Right lobe of liver (tissue), 4 donors: ENCODE results near the gene PDZK1IP1.

Experiments used
- POLR2A ChIP-seq: fragments of 450-650 bp; IDR thresholded peaks from one replicate; pipeline ENCODE4 v1.6.1; 2017; ENCODE audit warnings: antibody characterized with exemption, mild to moderate bottlenecking
- TF ChIP-seq, protein P1 (sequence below), 4 donors: fragments of 200-600 bp in 3 of 4; fragments of 450-650 bp in 1 of 4; IDR thresholded peaks; one replicate each; pipeline versions ENCODE4 v1.5.1 to v1.8.0; 2016 to 2022; ENCODE audit warnings: antibody characterized with exemption in 4 of 4, mild to moderate bottlenecking in 2 of 4
- donor health status: DM: no; HTN: no; CAD: no.
- donor health status: DM: no; HTN: no; CAD: no.
- donor health status: DM: no; HTN: yes; CAD: no.

DNA sequence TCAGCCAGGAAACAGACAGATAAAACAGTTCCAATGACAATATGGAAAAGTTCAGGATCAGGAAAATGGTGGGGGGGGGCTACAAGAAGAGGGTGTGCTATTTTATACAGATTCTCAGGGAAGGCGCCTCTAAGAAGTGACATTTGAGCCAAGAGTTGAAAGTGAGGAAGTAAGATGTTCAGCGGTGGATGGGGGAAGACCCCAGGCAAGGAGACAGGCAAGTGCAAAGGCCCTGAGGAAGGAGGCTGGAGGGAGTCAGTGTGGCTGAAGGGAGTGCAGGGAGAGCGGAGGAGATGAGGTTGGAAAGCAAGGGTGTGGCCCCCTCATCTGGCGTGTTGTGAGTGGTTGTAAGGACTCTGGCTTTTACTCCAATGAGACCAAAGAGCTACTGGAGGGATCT is 8.4 kb upstream of the PDZK1IP1 start:
- TF ChIP-seq POLR2A: no peak
- TF ChIP-seq, protein P1, sequence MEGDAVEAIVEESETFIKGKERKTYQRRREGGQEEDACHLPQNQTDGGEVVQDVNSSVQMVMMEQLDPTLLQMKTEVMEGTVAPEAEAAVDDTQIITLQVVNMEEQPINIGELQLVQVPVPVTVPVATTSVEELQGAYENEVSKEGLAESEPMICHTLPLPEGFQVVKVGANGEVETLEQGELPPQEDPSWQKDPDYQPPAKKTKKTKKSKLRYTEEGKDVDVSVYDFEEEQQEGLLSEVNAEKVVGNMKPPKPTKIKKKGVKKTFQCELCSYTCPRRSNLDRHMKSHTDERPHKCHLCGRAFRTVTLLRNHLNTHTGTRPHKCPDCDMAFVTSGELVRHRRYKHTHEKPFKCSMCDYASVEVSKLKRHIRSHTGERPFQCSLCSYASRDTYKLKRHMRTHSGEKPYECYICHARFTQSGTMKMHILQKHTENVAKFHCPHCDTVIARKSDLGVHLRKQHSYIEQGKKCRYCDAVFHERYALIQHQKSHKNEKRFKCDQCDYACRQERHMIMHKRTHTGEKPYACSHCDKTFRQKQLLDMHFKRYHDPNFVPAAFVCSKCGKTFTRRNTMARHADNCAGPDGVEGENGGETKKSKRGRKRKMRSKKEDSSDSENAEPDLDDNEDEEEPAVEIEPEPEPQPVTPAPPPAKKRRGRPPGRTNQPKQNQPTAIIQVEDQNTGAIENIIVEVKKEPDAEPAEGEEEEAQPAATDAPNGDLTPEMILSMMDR (IDR thresholded peaks at IDR 0.05): no peak
